ENCODE results near the gene JTB. TPM values are rescaled to one million over a fixed set of nuclear protein-coding genes. Genes with fewer than 3 reads are reported as not detected.
A peak's percentile ranks its signal among the peaks of the same experiment; 100 is the strongest.

The JTB gene
- total and polyA plus RNA-seq, 9 of the 15 experiments (the other 6 are each of a cell fraction or from before 2014, with no cell fraction given) = 24.7 to 308 (median 151) TPM

GRCh38 chr1:153963030-153963849 is 14.2 kb downstream of the JTB start, which contains the start of gene SLC39A1 (continued):
- TF ChIP-seq ID3 (CRISPR knock-in tag; IDR thresholded peaks at IDR 0.05) (no peak), ID3 (tag; IDR thresholded peaks at IDR 0.05) (no peak), CXXC5 (CRISPR knock-in tag; IDR thresholded peaks at IDR 0.05) (peak; percentile 62; the same call in 1 of the 2 replicates), NR2C1 (IDR thresholded peaks at IDR 0.05) (no peak), NR2C1 (tag; IDR thresholded peaks at IDR 0.05) (no peak), ZBTB43 (CRISPR knock-in tag; IDR thresholded peaks at IDR 0.05) (no peak), SMARCA5 (IDR thresholded peaks at IDR 0.05) (no peak), FOXJ3 (CRISPR knock-in tag; IDR thresholded peaks at IDR 0.05) (no peak), THRB (CRISPR knock-in tag; conservative IDR thresholded peaks at IDR 0.05) (no peak), SP2 (IDR thresholded peaks at IDR 0.05; ENCODE audit: extremely low read depth, low read depth, low read length, poor library complexity, severe bottlenecking) (peak; percentile 78), FOS (IDR thresholded peaks at IDR 0.05; ENCODE audit: extremely low read depth, insufficient read length) (peak; percentile 74), BCLAF1 (IDR thresholded peaks at IDR 0.05; ENCODE audit: borderline replicate concordance in 1 of 2, control insufficient read depth in 1 of 2, low read depth in 2 of 2, low read length in 1 of 2) (no peak), MAX (CRISPR knock-in tag; IDR thresholded peaks at IDR 0.05) (peak; percentile 8), TSC22D4 (tag; IDR thresholded peaks at IDR 0.05) (no peak), E2F6 (IDR thresholded peaks at IDR 0.05; ENCODE audit: borderline replicate concordance in 1 of 2, extremely low read depth in 1 of 2, insufficient read depth in 1 of 2, insufficient read length in 1 of 2, low read depth in 1 of 2, low read length in 1 of 2, poor library complexity in 1 of 2, severe bottlenecking in 1 of 2) (peak; percentile 67 to 76)
